ENCODE measurements around the gene MR1.

The MR1 gene

DNA sequence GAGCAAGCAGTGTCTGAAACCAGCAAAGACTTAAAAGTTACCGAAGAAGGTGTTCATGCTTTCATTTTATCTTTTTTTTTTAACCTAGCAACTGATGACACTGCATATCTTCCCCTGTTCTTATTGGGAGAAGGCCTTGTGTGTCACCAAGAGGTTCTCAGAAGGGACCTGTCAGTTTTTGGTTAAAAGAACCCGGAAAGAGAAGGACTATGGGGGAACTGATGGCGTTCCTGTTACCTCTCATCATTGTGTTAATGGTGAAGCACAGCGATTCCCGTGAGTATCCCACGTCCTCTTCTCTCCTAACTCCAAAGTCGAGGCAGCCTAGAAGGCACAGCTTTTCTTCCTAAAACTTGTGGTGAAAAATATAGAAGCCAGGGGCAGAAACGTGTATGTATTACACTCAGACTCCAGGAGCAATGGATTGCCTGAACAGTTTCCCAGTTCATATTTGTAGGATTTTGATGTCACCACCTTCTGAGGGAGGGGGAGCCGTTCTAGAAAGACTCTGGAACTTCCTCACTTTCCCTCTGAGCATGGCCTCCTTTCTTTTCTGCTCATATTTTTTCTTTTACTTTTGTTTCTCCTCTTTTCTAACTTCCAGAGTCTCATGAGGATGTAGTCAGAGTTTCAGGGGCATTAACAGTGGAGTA, at the start of gene MR1:
MR1 (plus strand) TSS at position 185 of the 653 bp plus-strand sequence; CDS start at position 210, 25 bp downstream.
- H3K4me1 Mint-ChIP-seq, result peaks cover 63% of the 10 kb centered on the region
- ATAC-seq (peak; percentile 95), DNase-seq (peak; percentile 33 to 46)
- H3K27me3 Mint-ChIP-seq, result no peaks in the 10 kb centered on the region
- H3K4me3 Mint-ChIP-seq, result peak within 1 kb of the TSS; percentile 92 to 96
- peak within 1 kb of the TSS; percentile 99 for H3K27ac Mint-ChIP-seq
- H3K9me3 Mint-ChIP-seq, result no peaks in the 10 kb centered on the region

DNA sequence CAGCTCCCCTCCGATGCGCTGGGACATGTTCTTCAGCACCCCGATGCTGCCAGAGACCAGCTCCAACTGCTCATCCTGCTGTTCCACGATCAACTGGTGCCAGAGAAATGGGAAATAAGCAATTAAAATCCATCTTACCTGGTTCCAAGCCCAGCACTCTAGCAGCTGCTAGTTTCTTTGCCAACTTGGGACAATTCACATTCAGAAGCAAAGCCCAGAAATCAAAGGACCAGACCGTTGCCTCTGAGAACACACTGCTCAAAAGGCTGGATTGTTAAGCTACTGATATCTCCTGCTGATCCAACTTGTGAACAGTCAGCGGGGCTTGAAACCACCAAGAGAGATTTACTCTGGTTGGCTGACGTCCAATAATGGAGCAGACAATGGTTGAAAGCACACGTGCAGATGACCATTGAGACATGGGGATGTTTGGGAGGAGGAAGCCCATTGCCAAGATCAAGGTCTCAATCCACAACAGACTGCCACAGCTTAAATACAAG, 45.5 kb upstream of the MR1 start:
- Mint-ChIP-seq H3K9me3 (no peaks in the 10 kb centered on the region), H3K27ac (no peak overlapping the region), H3K27me3 (no peaks in the 10 kb centered on the region), H3K4me3 (no peak overlapping the region), H3K4me1 (no peaks in the 10 kb centered on the region)
- DNase-seq (no peak), ATAC-seq (no peak)

DNA sequence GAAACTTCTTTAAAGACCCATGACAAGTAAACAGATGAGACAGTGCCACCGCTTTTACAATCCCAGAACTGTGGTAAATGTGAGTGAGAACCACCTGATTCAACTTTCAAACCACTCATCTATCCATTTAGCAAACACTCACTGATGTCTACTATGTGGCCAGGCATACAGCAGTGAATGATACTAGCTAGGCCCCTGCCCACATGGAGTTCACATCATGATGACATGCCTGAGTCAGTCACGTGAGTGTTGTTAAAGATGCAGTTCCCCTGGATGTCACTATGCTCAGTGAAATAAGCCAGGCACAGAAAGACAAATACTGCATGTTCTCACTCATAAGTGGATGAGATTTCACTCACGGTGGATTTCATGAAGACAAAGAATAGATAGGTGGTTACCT, 39.5 kb upstream of the MR1 start:
- DNase-seq, result no peak
- Mint-ChIP-seq H3K27me3 (no peaks in the 10 kb centered on the region), H3K4me1 (no peaks in the 10 kb centered on the region), H3K27ac (no peak overlapping the region), H3K4me3 (no peak overlapping the region), H3K9me3 (no peaks in the 10 kb centered on the region)
- ATAC-seq, result peak; percentile 78

GRCh38 chr1:180997843-180998504, 35.8 kb upstream of the MR1 start:
- H3K4me3 Mint-ChIP-seq, result no peak overlapping the region
- no peaks in the 10 kb centered on the region for H3K27me3 Mint-ChIP-seq
- H3K9me3 Mint-ChIP-seq, result no peaks in the 10 kb centered on the region
- no peak overlapping the region for H3K27ac Mint-ChIP-seq
- no peaks in the 10 kb centered on the region for H3K4me1 Mint-ChIP-seq
- ATAC-seq (no peak), DNase-seq (no peak)

GRCh38 chr1:181001091-181001780, 32.5 kb upstream of the MR1 start:
- no peaks in the 10 kb centered on the region for H3K9me3 Mint-ChIP-seq
- ATAC-seq (no peak), DNase-seq (no peak)
- no peaks in the 10 kb centered on the region for H3K27me3 Mint-ChIP-seq
- no peak overlapping the region for H3K4me3 Mint-ChIP-seq
- no peak overlapping the region for H3K27ac Mint-ChIP-seq
- H3K4me1 Mint-ChIP-seq, result peaks cover 5% of the 10 kb centered on the region

DNA sequence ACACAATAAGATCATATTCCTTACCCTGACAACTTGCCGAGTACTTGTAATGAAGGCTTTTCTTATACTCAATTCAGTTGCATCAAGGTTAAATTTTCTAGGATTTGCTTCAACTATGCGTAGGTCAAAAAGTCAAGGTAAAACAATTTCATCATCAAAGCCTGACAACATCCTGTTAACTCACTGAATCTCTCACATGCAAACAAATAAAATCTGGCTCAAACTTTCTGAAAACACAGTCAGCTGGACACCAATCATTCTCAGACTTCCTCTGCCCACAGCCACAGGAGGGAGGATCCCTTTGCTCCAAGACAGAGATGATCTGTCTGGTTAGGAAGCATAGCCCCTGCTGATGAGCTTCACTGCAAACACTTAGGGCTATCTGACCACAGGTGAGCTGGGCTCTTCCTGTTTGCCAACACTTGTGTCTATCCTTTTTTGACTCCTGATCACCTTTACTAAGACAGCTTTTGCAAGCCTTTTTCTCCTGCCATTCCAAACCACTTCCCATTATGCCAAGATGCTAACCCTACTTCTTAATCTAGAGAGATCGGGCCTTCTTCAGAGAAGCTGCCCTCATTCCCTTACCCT, 31.1 kb upstream of the MR1 start:
- H3K27ac Mint-ChIP-seq, result no peak overlapping the region
- no peaks in the 10 kb centered on the region for H3K27me3 Mint-ChIP-seq
- no peak for ATAC-seq
- DNase-seq, result no peak
- no peaks in the 10 kb centered on the region for H3K9me3 Mint-ChIP-seq
- peaks cover 10% of the 10 kb centered on the region for H3K4me1 Mint-ChIP-seq
- no peak overlapping the region for H3K4me3 Mint-ChIP-seq

DNA sequence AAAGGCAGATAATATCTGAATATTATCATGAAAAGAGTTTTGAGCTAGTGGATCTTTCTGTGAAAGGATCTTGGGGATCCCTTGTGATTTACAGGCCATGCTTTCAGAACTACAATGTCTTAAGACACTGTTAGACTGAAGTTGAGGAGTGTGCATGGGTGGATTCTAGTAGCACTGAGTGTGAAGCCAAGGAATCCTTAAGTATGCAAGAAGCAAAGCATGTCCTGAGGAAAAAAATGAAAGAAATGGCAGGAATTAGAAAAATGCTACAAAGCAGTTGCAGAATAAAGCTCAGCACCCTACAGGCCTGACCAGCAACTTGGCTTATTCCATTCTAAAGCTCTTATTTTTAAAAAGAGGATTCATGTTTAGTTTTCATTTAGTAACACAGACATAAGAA, 23.0 kb upstream of the MR1 start:
- no peak for ATAC-seq
- H3K4me3 Mint-ChIP-seq, result no peak overlapping the region
- DNase-seq, result no peak
- H3K27me3 Mint-ChIP-seq, result no peaks in the 10 kb centered on the region
- H3K9me3 Mint-ChIP-seq, result no peaks in the 10 kb centered on the region
- H3K27ac Mint-ChIP-seq, result no peak overlapping the region
- peaks cover 27% of the 10 kb centered on the region for H3K4me1 Mint-ChIP-seq

DNA sequence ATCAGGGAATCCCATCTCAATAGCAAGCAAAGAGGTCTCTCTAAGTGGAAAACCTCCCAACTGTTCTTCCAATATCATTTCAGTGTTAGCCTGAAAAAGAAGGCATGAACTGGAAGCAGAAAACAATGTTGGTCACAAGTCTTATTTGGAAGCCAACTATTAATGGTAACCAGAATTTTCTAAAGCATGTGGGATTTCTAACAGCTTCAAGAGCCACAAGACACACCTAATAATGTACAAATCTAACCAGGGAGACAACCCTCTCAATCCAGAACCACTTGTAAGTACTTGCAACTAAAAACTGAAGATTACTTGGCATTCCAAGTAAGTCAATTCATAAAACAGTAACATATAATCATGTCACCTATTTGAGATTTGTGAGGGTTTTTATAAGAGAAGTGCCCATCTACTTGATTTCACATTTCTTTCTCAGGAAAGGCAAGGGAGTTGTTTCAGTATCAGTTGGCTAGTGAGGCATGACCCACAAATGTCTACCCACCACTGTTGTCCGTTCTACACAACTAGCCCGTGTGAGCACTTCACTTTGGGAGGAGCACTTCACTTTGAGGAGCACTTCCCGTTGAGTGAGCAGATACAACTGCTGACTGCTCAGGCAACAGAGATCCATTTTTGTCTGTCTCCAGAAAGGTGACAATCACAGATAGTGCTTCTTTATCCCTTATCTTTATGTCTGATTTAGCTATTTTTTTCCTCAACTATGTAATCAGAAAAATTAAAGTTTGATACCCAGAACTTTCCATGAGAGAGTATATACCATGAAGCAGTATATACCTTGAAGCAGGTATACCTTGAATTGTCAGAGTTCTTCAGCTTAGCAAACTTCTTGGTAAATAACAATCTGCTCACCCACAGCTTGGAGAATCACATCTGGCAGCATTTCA, 22.2 kb upstream of the MR1 start:
- Mint-ChIP-seq H3K27me3 (no peaks in the 10 kb centered on the region), H3K4me1 (peaks cover 24% of the 10 kb centered on the region), H3K4me3 (no peak overlapping the region), H3K27ac (no peak overlapping the region), H3K9me3 (no peaks in the 10 kb centered on the region)
- DNase-seq (no peak), ATAC-seq (no peak)

DNA sequence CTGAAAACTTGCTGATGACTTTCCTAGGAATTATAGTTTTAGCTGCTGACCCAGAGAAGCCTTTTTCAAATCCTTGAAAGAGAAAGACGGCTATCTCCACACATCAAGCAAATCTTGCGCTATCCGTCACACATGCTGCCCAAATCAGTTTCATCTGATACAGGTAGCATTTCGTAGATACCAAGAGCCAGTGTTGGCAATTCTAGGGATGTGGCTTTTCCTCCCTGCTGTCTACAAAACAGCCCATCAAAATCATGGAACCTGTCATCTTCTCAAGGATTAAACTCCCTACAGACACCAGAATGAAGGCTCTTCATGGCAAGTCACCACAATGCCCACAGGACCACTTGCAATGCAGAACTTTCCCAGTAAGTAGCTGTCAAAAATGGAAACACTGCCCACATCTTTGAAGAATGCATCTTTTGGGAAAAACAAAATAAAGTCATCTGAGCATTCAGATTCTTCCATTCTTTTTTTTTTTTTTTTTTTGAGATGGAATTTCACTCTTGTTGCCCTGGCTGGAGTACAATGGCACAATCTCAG, 21.5 kb upstream of the MR1 start:
- Mint-ChIP-seq H3K9me3 (no peaks in the 10 kb centered on the region), H3K27ac (no peak overlapping the region), H3K27me3 (no peaks in the 10 kb centered on the region), H3K4me1 (peaks cover 24% of the 10 kb centered on the region), H3K4me3 (no peak overlapping the region)
- DNase-seq (no peak), ATAC-seq (no peak)

- peak overlapping the region; percentile 22 to 44 for H3K27ac Mint-ChIP-seq
- peak in 1 of 2 donors; percentile 37 for DNase-seq
Observed at GRCh38 chr1:181013144-181013543, 20.6 kb upstream of the MR1 start.

GRCh38 chr1:181014477-181015250, 19.1 kb upstream of the MR1 start:
- Mint-ChIP-seq H3K4me1 (peaks cover 39% of the 10 kb centered on the region), H3K27me3 (no peaks in the 10 kb centered on the region), H3K9me3 (no peaks in the 10 kb centered on the region), H3K4me3 (no peak overlapping the region), H3K27ac (no peak overlapping the region)
- ATAC-seq (peak; percentile 89), DNase-seq (peak; percentile 22 to 66)

More at GRCh38 chr1:181013144-181013543, 20.6 kb upstream of the MR1 start:
- no peak for ATAC-seq
- Mint-ChIP-seq H3K4me1 (peaks cover 30% of the 10 kb centered on the region), H3K9me3 (no peaks in the 10 kb centered on the region), H3K4me3 (peak overlapping the region in 1 of 2 donors; percentile 52), H3K27me3 (no peaks in the 10 kb centered on the region)

GRCh38 chr1:181015251-181015615, 18.6 kb upstream of the MR1 start:
- no peak overlapping the region for H3K27ac Mint-ChIP-seq
- DNase-seq (no peak), ATAC-seq (no peak)
- H3K4me3 Mint-ChIP-seq, result no peak overlapping the region
- H3K9me3 Mint-ChIP-seq, result no peaks in the 10 kb centered on the region
- peaks cover 35% of the 10 kb centered on the region for H3K4me1 Mint-ChIP-seq
- H3K27me3 Mint-ChIP-seq, result no peaks in the 10 kb centered on the region

DNA sequence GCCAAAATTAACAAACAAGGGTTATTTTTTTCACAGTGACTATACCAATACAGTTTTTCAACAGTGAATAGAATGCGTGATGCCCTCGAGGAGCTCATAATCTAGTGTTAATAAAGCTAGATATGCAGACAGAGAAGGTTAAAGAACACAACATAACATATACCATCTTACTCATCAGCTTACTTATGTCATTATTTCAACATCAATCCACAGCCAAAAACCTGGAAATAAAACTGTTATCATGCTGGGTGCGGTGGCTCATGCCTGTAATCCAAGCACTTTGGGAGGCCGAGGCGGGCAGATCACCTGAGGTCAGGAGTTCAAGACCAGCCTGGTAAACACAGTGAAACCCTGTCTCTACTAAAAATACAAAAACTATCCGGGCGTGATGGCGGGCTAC, 17.2 kb upstream of the MR1 start:
- Mint-ChIP-seq H3K27me3 (no peaks in the 10 kb centered on the region), H3K4me1 (peaks cover 32% of the 10 kb centered on the region), H3K4me3 (no peak overlapping the region), H3K27ac (no peak overlapping the region), H3K9me3 (no peaks in the 10 kb centered on the region)
- ATAC-seq, result no peak
- no peak for DNase-seq
